Mesothelial cell of epicardium (in vitro differentiated cells): ENCODE measurements around the gene ZNF697. TPM values are rescaled to one million over a fixed set of nuclear protein-coding genes. Genes with fewer than 3 reads are reported as not detected.
"Not testable (repeated sequence)": the region's sequence is repeated elsewhere in the genome, so short reads cannot be mapped to it uniquely, and the experiment has no call there.

Source experiments
- DNase-seq, 2 experiments: peaks; one replicate each; pipeline ENCODE4 v3.0.0; 2021; ENCODE audit warnings: low spot score in 2 of 2; ENCODE audit not compliant: unreplicated experiment in 2 of 2
- H3K27ac Mint-ChIP-seq: 2 replicates; pipeline ENCODE4 v1.8.0; 2021; ENCODE audit warnings: mixed read lengths
- H3K27me3 Mint-ChIP-seq: 2 replicates; pipeline ENCODE4 v1.8.0; 2021; ENCODE audit warnings: low read depth, mixed read lengths
- H3K36me3 Mint-ChIP-seq: 2 replicates; pipeline ENCODE4 v1.8.0; 2021; ENCODE audit warnings: mixed read lengths
- H3K4me1 Mint-ChIP-seq: 2 replicates; pipeline ENCODE4 v1.8.0; 2021; ENCODE audit warnings: mixed read lengths
- H3K4me3 Mint-ChIP-seq: 2 replicates; pipeline ENCODE4 v1.8.0; 2021; ENCODE audit warnings: mild to moderate bottlenecking, moderate library complexity, mixed read lengths
- H3K9me3 Mint-ChIP-seq: 2 replicates; pipeline ENCODE4 v1.8.0; 2021; ENCODE audit warnings: mixed read lengths
- CTCF ChIP-seq: fragments of 200-600 bp; sonication (generic); IDR thresholded peaks from one replicate; pipeline ENCODE4 v1.5.0; 2021; ENCODE audit warnings: antibody characterized with exemption; ENCODE audit not compliant: unreplicated experiment
- total RNA-seq: library from RNA; stranded (reverse); gene quantifications from 3 replicates; pipeline ENCODE4 v1.2.1, GENCODE V29; 2021

ZNF697 gene
- total RNA-seq, result 20.3 to 21.8 TPM (median 20.6 TPM) in 3 replicates

- no peaks in the 10 kb centered on the region for H3K9me3 Mint-ChIP-seq
- peak within 1 kb of the TSS; percentile 96 for H3K4me3 Mint-ChIP-seq
- H3K36me3 Mint-ChIP-seq, result no peaks in the 10 kb centered on the region
- peak within 1 kb of the TSS; percentile 97 for H3K27ac Mint-ChIP-seq
- H3K4me1 Mint-ChIP-seq, result peaks cover 44% of the 10 kb centered on the region
- peak; percentile 18 for TF ChIP-seq CTCF
- DNase-seq, result peak; percentile 77 to 91
- H3K27me3 Mint-ChIP-seq, result no peaks in the 10 kb centered on the region
Observed at GRCh38 chr1:119647734-119648619, at the start of gene ZNF697. Gene ZNF697 (minus strand): TSS chr1:119648266. CDS start chr1:119626100, 22,166 bp downstream.

GRCh38 chr1:119697598-119697997, 49.5 kb upstream of the ZNF697 start:
- Mint-ChIP-seq H3K9me3 (peaks cover 44% of the 10 kb centered on the region), H3K4me3 (no peak overlapping the region), H3K27ac (peak overlapping the region; percentile 65), H3K36me3 (peaks cover 20% of the 10 kb centered on the region), H3K4me1 (peaks cover 7% of the 10 kb centered on the region), H3K27me3 (no peaks in the 10 kb centered on the region)
- no peak for DNase-seq
- no peak for TF ChIP-seq CTCF

GRCh38 chr1:119696863-119697262, 48.8 kb upstream of the ZNF697 start:
- H3K27me3 Mint-ChIP-seq, DNase-seq, H3K4me1 Mint-ChIP-seq, H3K27ac Mint-ChIP-seq, H3K4me3 Mint-ChIP-seq: not testable (repeated sequence)
- Mint-ChIP-seq H3K36me3 (peaks cover 15% of the 10 kb centered on the region), H3K9me3 (peaks cover 37% of the 10 kb centered on the region)

GRCh38 chr1:119689511-119689910, 41.4 kb upstream of the ZNF697 start:
- H3K9me3 Mint-ChIP-seq, result peaks cover 14% of the 10 kb centered on the region

GRCh38 chr1:119688810-119689209, 40.7 kb upstream of the ZNF697 start:
- no peak for DNase-seq
- Mint-ChIP-seq H3K36me3 (peaks cover 2% of the 10 kb centered on the region), H3K27ac (peak overlapping the region; percentile 27), H3K27me3 (no peaks in the 10 kb centered on the region), H3K4me1 (peaks cover 44% of the 10 kb centered on the region), H3K4me3 (no peak overlapping the region), H3K9me3 (peaks cover 8% of the 10 kb centered on the region)
- TF ChIP-seq CTCF, result no peak

More at GRCh38 chr1:119689511-119689910, 41.4 kb upstream of the ZNF697 start:
- Mint-ChIP-seq H3K4me3 (no peak overlapping the region), H3K27ac (no peak overlapping the region), H3K4me1 (peaks cover 39% of the 10 kb centered on the region), H3K36me3 (peaks cover 2% of the 10 kb centered on the region), H3K27me3 (no peaks in the 10 kb centered on the region)
- DNase-seq, result no peak
- no peak for TF ChIP-seq CTCF

- DNase-seq, result no peak
- Mint-ChIP-seq H3K4me3 (no peak overlapping the region), H3K27me3 (no peaks in the 10 kb centered on the region), H3K27ac (peak overlapping the region; percentile 75), H3K9me3 (peaks cover 4% of the 10 kb centered on the region), H3K36me3 (no peaks in the 10 kb centered on the region), H3K4me1 (peaks cover 44% of the 10 kb centered on the region)
- no peak for TF ChIP-seq CTCF
Observed at GRCh38 chr1:119687434-119688079, 39.5 kb upstream of the ZNF697 start.
